ACHN (cell line): ENCODE measurements around the gene GPHN.

Source experiments
- DNase-seq: peaks from one replicate; pipeline ENCODE4 v3.0.0-alpha.2; 2015
- in situ Hi-C: cut with HindIII; loops from 2 replicates; pipeline ENCODE4 v1.10.0; 2017; ENCODE audit warnings: low sequenced_read_pairs, low pct_ligation_motif_present, low pct_unique_long_range_greater_than_20kb

Gene GPHN

DNA sequence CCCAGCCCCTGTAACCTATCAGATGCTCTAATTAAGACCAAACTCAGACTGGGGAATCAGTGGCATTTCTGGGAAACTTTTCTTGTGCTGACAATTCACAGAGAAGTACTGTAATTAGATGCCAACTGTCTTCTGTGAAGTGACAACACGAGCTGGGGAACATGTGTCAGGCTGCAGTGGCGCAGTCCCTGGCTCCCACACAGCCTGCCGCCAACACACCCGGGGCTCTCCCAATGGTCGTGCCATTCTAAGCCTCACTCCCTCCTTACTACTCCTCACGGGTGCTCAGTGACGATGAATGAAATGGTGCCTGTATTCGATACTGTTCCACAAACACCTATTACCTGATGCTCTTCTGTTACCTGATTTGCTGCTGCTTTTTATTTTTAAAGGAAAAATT is 699.9 kb downstream of the GPHN start:
- in situ Hi-C loops, result no loop called here
- DNase-seq, result no peak

DNA sequence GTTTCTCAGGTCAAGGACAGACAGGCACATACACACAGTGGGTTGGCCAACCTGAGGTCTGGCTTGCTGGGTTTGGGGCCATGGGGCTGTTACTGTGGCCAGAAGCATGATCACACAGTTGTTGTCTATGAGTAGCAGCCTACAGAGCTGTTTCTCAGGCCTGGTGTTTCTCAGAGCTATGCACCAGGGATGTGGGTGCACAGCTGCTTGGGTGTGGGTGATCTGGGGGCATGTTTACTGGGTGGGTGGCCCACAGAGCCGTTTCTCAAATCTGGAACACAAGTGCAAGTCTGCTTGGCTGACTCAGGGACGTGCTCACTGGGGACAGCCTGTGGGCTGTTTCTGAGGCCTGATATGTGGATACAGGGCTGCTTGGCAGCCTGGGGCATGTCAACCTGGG is 710.2 kb downstream of the GPHN start:
- no peak for DNase-seq
- in situ Hi-C loops, result no loop called here

DNA sequence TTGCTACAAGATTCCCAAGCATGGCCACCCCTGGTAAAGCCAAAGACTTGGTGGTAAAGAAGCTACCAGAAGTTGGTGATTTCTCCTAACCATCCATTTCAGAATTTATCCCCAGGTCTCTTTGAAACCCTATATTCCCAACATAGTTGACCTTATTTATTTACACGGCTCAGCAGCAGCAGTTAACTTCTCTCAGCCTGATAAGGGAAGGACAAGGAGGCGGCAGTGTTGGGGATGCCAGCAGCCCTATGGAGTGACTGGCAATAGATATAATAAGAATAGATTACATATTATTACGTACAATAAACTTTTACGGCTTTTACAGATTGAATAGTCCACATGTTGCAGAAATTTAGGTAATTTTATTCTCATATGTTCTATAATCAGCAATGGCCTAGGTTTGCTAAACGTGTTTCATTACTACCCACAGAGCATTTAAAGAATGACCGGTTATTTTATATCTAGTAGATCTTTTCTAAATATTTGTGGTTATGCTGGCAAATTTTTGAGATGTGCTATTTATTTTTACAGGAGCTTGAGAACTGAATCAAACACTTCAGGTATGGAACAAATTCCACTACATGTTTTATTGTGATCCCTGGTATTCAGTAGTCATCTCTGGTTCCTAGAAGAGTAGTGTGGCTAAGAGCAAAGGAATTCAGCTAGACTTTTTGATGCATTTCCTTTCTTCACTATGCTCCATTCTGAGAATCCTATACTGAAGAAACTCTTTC is 713.5 kb downstream of the GPHN start:
- peak; percentile 74 for DNase-seq
- in situ Hi-C loops, result no loop called here

DNA sequence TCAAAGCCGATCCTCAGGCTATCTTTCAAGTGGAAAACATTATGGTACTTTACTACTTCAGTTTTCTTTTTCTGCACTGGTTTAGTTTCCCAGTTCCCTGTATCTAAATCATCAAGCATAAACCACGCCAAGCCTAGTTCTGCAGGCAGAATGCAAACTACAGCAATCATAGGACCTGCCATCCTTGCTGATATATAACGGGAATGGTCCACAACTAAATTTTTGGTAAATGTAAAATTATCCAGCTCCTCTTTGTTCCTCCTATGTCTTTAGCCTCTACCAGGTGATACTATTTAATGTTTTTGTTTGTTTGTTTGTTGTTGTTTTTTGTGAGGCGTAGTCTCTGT is 714.0 kb downstream of the GPHN start:
- no peak for DNase-seq

DNA sequence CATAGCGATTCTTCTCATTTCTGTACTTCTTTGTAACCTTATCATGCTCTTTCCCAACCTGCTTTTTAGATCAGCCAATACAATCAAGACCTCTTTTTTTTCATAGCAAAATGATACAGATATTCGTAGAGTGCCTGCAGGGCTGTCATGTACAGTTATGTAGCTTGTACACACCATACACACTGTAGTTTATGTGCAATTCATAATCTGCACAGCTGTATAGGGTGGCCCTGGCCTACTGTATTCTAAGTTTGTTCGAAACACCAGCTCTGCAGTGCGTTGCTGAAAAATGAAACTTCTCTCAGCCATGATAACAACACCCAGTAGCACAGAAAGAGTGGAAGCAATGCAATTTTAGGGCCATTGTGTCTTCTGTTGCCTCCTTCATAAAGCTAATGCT is 717.6 kb downstream of the GPHN start:
- DNase-seq, result no peak
- in situ Hi-C loops, result no loop called here

More for the DNA sequence above, 714.0 kb downstream of the GPHN start:
- in situ Hi-C loops, result no loop called here

DNA sequence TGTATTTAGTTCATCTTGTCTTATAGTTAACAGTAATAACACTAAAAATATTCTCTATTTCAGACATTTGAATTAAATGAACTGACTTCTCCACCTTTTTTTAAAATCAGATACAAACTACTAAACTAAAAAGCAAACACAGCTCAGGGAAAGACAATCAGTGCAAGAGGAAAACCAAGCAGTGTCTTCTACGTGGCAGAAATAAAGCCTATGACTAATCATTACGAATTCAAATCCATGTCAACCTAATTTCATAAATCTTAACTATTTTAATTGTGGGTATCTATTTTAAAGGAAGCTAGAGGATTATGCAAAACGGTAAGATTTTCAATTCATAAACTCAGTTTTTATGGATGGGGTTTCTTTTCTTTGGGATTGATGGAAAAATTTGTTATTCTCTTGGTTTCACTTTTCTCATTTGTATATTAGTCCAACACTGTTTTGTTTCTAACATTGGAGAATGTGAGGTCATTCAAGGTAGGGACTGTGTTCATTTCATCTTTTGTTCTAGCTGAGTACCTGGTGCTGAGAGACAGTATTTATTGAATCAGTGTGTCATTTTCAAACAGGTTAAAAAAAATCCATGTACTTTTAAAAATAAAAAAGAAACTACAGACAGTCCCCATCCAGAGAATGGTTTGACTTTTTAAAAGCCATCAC is 720.5 kb downstream of the GPHN start:
- in situ Hi-C loops, result no loop called here
- DNase-seq, result no peak
